Stimulated activated CD4-positive, alpha-beta T cell treated with anti-CD3 and anti-CD28 coated beads, Interleukin-12 subunit alpha, Interleukin-12 subunit beta, amount 100 ng/mL, for 4 hours (primary cell): ENCODE results near the gene CEP120.
"Not testable (repeated sequence)": the region's sequence is repeated elsewhere in the genome, so short reads cannot be mapped to it uniquely, and the experiment has no call there.

ENCODE experiments used
- DNase-seq: peaks from one replicate; pipeline ENCODE4 v3.0.0-alpha.2; 2020

CEP120 gene

GRCh38 chr5:123438244-123438643 is 15.0 kb upstream of the CEP120 start:
- no peak for DNase-seq

GRCh38 chr5:123436201-123436600 is 13.0 kb upstream of the CEP120 start:
- no peak for DNase-seq

GRCh38 chr5:123434796-123435195 is 11.6 kb upstream of the CEP120 start:
- DNase-seq: no peak

GRCh38 chr5:123433596-123433995 is 10.4 kb upstream of the CEP120 start:
- DNase-seq: no peak

GRCh38 chr5:123430441-123430840 is 7.2 kb upstream of the CEP120 start:
- not testable (repeated sequence) for DNase-seq

- DNase-seq: no peak
Observed at GRCh38 chr5:123429993-123430392, 6.8 kb upstream of the CEP120 start.

GRCh38 chr5:123429221-123429954 is 6.2 kb upstream of the CEP120 start:
- DNase-seq: no peak

- no peak for DNase-seq
Observed at GRCh38 chr5:123428521-123429220, 5.5 kb upstream of the CEP120 start.

- no peak for DNase-seq
Observed at GRCh38 chr5:123427281-123427680, 4.1 kb upstream of the CEP120 start.

- no peak for DNase-seq
Observed at GRCh38 chr5:123425431-123425830, 2.2 kb upstream of the CEP120 start.

GRCh38 chr5:123422433-123423277 is 548 bp downstream of the CEP120 start:
- no peak for DNase-seq

GRCh38 chr5:123421773-123422172 is 1.4 kb downstream of the CEP120 start:
- DNase-seq: no peak

- no peak for DNase-seq
Observed at GRCh38 chr5:123414974-123415373, 8.2 kb downstream of the CEP120 start.

- DNase-seq: no peak
Observed at GRCh38 chr5:123412206-123412605, 11.0 kb downstream of the CEP120 start.

GRCh38 chr5:123401999-123402398 is 21.2 kb downstream of the CEP120 start:
- DNase-seq: not testable (repeated sequence)

GRCh38 chr5:123401320-123401719 is 21.9 kb downstream of the CEP120 start:
- no peak for DNase-seq

- not testable (repeated sequence) for DNase-seq
Observed at GRCh38 chr5:123400870-123401291, 22.3 kb downstream of the CEP120 start.

GRCh38 chr5:123398058-123398733 is 25.0 kb downstream of the CEP120 start:
- DNase-seq: no peak

- DNase-seq: no peak
Observed at GRCh38 chr5:123397538-123397937, 25.7 kb downstream of the CEP120 start.

- DNase-seq: no peak
Observed at GRCh38 chr5:123391009-123391408, 32.2 kb downstream of the CEP120 start.

- no peak for DNase-seq
Observed at GRCh38 chr5:123389794-123390193, 33.4 kb downstream of the CEP120 start.

GRCh38 chr5:123387313-123387712 is 35.9 kb downstream of the CEP120 start:
- no peak for DNase-seq

- no peak for DNase-seq
Observed at GRCh38 chr5:123382252-123382651, 41.0 kb downstream of the CEP120 start.
